Large intestine (tissue), 3 donors: ENCODE data around the gene ARL4A. TPM values are rescaled to one million over a fixed set of nuclear protein-coding genes. Genes with fewer than 3 reads are reported as not detected.
"Not testable (repeated sequence)": the region's sequence is repeated elsewhere in the genome, so short reads cannot be mapped to it uniquely, and the experiment has no call there.

Experiments
- DNase-seq, 2 donors: peaks; one replicate each; pipeline versions ENCODE4 v3.0.0 to v3.0.0-alpha.2; 2013
- H3K27ac ChIP-seq: one replicate; pipeline ENCODE4 v1.5.1; 2013; ENCODE audit warnings: low read length
- H3K27me3 ChIP-seq: 2 replicates; pipeline ENCODE4 v1.6.1; 2013; ENCODE audit warnings: low read length; ENCODE audit not compliant: control insufficient read depth, insufficient read depth
- H3K36me3 ChIP-seq: 2 replicates; pipeline ENCODE4 v1.6.1; 2013; ENCODE audit warnings: low read length; ENCODE audit not compliant: control insufficient read depth, insufficient read depth
- H3K4me1 ChIP-seq: one replicate; pipeline ENCODE4 v1.6.1; 2013; ENCODE audit warnings: low read length; ENCODE audit not compliant: control insufficient read depth, insufficient read depth
- H3K4me3 ChIP-seq: one replicate; pipeline ENCODE4 v1.5.1; 2013; ENCODE audit warnings: low read length
- H3K9me3 ChIP-seq: one replicate; pipeline ENCODE4 v1.6.1; 2013; ENCODE audit warnings: mild to moderate bottlenecking, low read depth, low read length, moderate library complexity; ENCODE audit not compliant: control insufficient read depth
- WGBS: methylation state at CpG from one replicate; pipeline ENCODE4 v1.1.5; 2013; ENCODE audit warnings: low lambda C conversion rate; ENCODE audit not compliant: insufficient coverage; 5-methylcytosine and 5-hydroxymethylcytosine counted together
- polyA plus RNA-seq: library from polyadenylated mRNA; unstranded; fragments of 120-200 nt; gene quantifications from one replicate; pipeline ENCODE4 v1.2.1, GENCODE V29; 2013

ARL4A gene
- polyA plus RNA-seq, 1 donor, result 75.2 TPM

DNA sequence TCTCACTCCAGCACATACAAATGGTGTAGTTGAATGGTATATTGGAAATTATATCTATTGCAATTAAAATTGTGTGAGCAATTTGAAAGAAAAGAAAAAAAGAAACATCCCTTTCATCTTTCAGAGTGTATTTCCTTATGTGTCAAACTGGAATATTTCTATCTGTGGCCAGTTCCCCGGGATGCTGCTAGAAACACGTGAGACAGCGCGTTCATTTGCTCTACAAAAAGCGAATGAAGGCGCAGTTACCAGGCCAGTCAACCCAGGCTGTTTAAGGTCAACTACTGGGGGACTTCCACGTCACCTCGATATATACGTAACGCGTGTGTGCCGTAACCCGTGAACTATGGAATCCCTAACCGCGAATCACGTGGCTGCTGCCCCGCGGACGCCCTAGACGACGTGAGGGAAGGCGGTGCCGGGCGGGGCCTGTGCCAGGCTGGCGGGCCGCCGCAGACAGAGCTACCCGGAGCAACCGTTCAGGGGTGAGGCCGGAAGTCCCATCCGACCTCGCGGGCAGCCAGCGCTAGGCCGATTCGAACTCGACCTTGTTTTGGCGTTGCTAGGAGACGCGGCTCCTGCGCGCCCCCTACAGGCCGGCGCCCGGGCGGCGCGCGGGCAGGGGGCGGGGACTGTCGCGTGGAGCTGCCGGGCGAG lies 1.1 kb upstream of the ARL4A start:
- Histone ChIP-seq H3K9me3 (peaks cover 3% of the 10 kb centered on the region), H3K27me3 (no peaks in the 10 kb centered on the region), H3K4me1 (peaks cover 1% of the 10 kb centered on the region), H3K36me3 (no peaks in the 10 kb centered on the region), H3K27ac (peak overlapping the region; percentile 97), H3K4me3 (peak overlapping the region; percentile 56)
- peak; percentile 96 to 99 for DNase-seq
- no CpG with 5 or more reads among the region's 54 CpGs for WGBS

DNA sequence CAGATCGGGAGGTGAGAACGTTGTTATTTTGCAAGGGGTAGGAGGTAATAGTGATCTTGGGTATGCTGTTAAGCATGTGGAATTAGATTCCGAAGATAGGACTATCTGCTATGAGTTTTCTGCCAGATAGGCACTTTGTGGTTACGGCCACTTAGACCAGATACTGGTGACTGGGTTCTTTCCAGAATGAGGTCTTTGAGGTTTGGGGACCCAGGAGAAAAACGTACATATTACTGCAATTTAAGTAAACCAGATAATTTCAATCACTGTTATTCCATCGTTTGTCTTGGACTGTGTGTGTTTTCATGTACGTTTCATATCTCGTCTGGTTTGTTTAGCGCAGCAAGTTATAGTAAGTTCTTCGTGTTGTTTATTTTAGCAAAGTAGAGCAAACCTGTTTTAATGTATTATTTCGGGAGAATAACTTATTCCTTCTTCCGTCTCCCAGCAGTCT lies 312 bp downstream of the ARL4A start:
- peak overlapping the region; percentile 56 for H3K4me3 ChIP-seq
- WGBS, result 0% methylated on average over 4 of the region's 12 CpGs
- DNase-seq, result no peak

DNA sequence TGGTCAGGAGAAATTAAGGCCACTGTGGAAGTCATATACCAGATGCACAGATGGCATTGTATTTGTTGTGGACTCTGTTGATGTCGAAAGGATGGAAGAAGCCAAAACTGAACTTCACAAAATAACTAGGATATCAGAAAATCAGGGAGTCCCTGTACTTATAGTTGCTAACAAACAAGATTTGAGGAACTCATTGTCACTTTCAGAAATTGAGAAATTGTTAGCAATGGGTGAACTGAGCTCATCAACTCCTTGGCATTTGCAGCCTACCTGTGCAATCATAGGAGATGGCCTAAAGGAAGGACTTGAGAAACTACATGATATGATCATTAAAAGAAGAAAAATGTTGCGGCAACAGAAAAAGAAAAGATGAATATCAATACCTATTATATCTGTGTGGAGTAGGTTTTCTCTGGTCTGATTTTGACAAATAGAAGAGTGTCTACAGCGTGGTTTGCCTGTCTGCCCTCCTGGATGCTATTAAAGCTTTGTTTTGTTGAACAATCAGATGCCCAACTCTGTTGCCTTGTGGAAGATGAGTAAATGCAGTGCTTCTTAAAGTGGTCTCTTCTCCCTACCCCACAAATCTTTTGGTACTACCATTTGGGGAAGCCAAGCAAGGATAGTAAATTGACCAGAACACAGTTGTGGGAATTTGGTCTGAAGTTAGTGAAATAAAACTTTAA lies 1.2 kb downstream of the ARL4A start:
- DNase-seq, H3K9me3 ChIP-seq, H3K4me1 ChIP-seq, H3K27me3 ChIP-seq, H3K36me3 ChIP-seq: not testable (repeated sequence)
- peak overlapping the region; percentile 56 for H3K4me3 ChIP-seq
- H3K27ac ChIP-seq, result peak overlapping the region; percentile 30
- WGBS, result no CpG with 5 or more reads among the region's 3 CpGs

More for the DNA sequence above, 312 bp downstream of the ARL4A start:
- H3K9me3 ChIP-seq, result peaks cover 3% of the 10 kb centered on the region
- no peaks in the 10 kb centered on the region for H3K36me3 ChIP-seq
- no peaks in the 10 kb centered on the region for H3K27me3 ChIP-seq
- H3K4me1 ChIP-seq, result no peaks in the 10 kb centered on the region
- peak overlapping the region; percentile 71 for H3K27ac ChIP-seq

DNA sequence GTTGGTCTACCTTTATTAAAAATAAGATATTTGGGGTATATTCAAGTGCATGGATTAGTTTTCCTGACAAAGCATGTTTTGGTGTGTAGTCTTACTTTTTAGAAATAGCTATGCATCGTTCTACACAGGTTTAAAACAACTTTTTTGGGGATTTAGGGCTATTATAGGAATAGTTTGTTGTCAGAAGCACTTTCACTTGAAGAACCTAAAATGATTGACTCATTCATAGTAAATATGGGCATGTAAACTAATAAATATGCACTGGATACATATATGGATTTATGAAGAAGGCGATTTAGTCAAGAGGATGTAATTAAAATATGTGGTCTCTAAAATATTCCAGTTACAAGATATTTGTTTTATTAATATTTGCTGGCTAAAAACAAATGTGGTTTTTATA lies 2.0 kb downstream of the ARL4A start:
- Histone ChIP-seq H3K4me3 (peak overlapping the region; percentile 56), H3K4me1 (no peaks in the 10 kb centered on the region), H3K9me3 (peaks cover 3% of the 10 kb centered on the region), H3K27me3 (no peaks in the 10 kb centered on the region), H3K27ac (peak overlapping the region; percentile 30), H3K36me3 (no peaks in the 10 kb centered on the region)
- 100% methylated on average over 2 of the region's 2 CpGs for WGBS
- no peak for DNase-seq

DNA sequence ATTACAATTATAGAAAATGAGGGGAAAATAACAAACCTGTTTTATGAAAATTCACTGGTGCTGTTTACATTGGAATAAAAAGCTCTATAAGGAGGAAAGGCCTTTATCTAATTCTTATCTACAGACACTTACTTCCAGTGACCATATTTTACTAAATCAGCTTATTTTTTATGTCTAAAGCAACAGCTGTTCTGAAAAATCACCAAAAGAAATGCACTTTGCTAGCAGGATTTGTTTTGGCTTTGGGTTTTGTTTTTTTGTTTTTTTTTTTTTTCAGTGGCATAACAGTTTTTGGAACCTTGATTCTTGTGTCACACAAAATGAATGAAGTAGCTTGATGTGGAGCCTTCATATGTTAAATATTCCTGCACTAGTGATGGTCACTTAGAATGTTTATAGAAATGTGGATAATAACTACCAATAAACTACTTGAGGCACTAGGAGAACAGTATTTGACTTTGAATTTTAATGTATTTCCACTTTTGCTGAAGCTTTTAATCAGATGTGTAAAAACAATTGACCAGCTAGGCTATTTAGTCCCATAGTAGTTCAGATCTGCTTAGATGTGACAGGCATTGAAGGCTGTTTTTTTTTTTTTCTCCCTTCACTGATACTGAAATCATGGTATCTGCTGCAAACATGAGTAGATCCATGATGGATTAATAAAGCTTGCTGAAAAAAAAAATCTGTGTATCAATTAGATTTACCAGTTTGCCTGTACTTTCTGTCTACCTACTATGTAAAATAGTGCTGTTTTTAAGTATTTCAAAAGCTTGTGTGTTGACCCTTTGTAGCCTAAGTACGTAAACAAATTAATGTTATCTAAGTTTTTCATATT lies 2.8 kb downstream of the ARL4A start:
- Histone ChIP-seq H3K36me3 (no peaks in the 10 kb centered on the region), H3K27me3 (no peaks in the 10 kb centered on the region), H3K4me3 (peak overlapping the region; percentile 56), H3K4me1 (no peaks in the 10 kb centered on the region), H3K27ac (peak overlapping the region; percentile 32), H3K9me3 (peaks cover 3% of the 10 kb centered on the region)
- no peak for DNase-seq
- 100% methylated on average over 1 of the region's 1 CpG for WGBS

DNA sequence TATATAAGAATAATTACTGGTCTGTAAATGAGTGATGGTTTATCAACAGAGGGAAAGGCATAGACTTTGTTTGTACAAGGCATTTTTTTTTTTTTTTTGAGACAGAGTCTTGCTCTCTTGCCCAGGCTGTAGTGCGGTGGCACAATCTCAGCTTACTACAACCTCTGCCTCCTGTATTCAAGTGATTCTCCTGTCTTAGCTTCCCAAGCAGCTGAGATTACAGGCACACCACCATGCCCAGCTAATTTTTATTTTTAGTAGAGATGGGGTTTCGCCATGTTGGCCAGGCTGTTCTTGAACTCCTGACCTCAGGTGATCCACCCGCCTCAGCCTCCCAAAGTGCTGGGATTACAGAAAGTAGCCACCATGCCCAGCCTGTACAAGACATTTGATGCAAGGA lies 4.0 kb downstream of the ARL4A start:
- not testable (repeated sequence) for H3K4me3 ChIP-seq, H3K4me1 ChIP-seq, H3K27me3 ChIP-seq, H3K36me3 ChIP-seq, H3K27ac ChIP-seq, DNase-seq, H3K9me3 ChIP-seq
- no CpG with 5 or more reads among the region's 3 CpGs for WGBS

DNA sequence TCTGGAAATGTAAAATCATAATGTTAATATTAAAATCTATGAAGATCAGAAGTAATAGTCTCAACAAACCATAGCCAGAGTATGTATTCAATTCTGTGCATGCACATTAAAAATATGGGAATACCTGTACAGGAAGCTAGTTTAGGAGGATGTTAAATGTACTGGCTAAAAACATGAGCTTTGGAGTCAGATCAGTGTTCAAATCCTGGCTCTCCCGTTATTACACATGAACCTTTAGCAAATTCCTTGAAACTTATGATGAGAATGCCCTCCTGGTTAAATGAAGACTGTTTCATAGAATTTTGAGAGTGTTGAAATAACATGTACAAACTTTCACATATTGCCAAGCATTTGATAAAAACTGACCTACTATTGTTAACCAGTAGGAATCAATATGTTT lies 4.6 kb downstream of the ARL4A start:
- DNase-seq, result no peak
- no CpG with 5 or more reads among the region's 1 CpG for WGBS
- Histone ChIP-seq H3K4me3 (no peak overlapping the region), H3K27me3 (no peaks in the 10 kb centered on the region), H3K27ac (no peak overlapping the region), H3K4me1 (no peaks in the 10 kb centered on the region), H3K36me3 (no peaks in the 10 kb centered on the region), H3K9me3 (no peaks in the 10 kb centered on the region)

DNA sequence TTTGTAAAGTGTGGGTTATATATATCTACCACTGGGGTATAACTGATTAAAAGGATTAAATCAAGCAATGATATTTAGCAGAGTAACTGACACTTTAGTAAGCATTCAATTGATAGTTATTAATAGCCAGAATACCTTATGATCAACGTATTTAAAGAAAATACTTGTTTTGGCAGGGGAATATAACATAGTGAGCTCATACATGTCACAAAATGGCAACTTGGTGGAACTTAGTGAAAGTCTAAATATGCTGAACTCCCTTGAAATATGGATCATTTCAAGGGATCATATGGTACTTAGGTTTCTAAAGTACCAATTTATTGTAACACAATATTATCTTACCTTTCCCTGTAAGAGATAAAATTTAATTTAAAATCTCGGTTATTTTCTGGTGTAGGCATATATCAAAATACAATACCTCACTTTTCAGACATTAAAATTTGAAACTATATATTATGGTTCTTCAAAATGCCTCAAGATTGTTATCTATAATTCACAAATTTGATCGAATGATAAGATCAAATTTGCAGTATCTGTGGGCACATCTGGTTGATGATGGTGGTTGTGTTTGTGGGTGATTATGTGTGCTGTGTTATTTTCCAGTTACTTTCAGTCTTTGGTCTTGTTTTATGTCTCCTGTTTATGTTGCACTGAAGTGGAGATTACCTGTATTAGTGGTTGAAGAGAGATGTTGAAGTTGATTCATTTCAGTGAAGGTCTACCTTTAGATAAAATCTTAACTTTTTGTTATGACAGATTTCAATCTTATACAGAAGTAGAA lies 5.2 kb downstream of the ARL4A start:
- no peak for DNase-seq
- Histone ChIP-seq H3K9me3 (no peaks in the 10 kb centered on the region), H3K27ac (no peak overlapping the region), H3K4me1 (no peaks in the 10 kb centered on the region), H3K27me3 (no peaks in the 10 kb centered on the region), H3K36me3 (no peaks in the 10 kb centered on the region), H3K4me3 (no peak overlapping the region)
- 57% methylated on average over 1 of the region's 3 CpGs for WGBS

DNA sequence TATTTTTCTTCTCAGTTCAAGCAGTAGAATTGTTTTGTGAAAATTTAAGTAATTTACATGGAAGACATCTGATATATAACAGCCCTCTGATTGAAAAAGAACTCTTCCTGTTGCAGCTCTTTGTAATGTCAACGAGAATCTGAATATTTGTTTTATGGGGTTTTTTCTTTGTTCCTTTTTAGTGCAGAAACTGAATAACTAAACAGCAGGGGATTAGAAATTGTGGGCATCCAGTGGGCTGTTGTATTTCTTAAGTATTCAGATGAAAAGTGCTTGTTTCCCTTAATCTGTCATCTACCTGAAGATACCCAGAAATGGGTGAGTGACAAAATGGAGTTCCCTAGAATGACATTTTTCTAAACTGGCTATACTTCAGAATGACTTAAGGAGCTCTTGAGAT lies 7.4 kb downstream of the ARL4A start:
- no peak for DNase-seq
- Histone ChIP-seq H3K9me3 (no peaks in the 10 kb centered on the region), H3K27ac (no peak overlapping the region), H3K4me3 (no peak overlapping the region), H3K36me3 (no peaks in the 10 kb centered on the region), H3K4me1 (no peaks in the 10 kb centered on the region), H3K27me3 (no peaks in the 10 kb centered on the region)
- no CpG with 5 or more reads among the region's 1 CpG for WGBS

DNA sequence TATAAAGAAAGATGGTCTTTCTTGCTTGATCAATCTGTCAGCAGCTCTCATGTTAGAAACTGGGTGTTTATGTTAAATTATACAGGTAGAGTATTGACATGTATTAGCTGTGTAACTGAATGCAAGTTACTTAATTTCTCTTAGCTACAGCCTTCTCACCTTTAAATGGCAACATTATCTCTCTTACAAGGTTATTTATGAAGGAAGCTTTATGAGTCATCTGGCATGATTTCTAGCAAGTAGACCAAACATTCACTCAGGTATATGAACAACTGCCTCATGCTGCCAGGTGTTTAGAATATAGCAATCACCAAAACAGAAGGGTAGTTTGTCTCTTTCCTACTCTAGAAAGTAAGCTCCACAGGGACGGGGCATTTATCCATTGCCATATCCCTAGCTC lies 8.5 kb downstream of the ARL4A start:
- WGBS, result no CpG with 5 or more reads among the region's 1 CpG
- no peak overlapping the region for H3K4me3 ChIP-seq
- peak overlapping the region; percentile 40 for H3K27ac ChIP-seq
- no peaks in the 10 kb centered on the region for H3K4me1 ChIP-seq
- H3K9me3 ChIP-seq, result no peaks in the 10 kb centered on the region
- no peaks in the 10 kb centered on the region for H3K36me3 ChIP-seq
- peak in 1 of 2 donors; percentile 58 for DNase-seq
- no peaks in the 10 kb centered on the region for H3K27me3 ChIP-seq
